Skin of body (tissue), 1 donor: Measurements from ENCODE around the gene CKAP2L. TPM values are rescaled to one million over a fixed set of nuclear protein-coding genes. Genes with fewer than 3 reads are reported as not detected.

Experiments used
- total RNA-seq: library from RNA; depleted of rRNA; stranded (reverse); fragments of >200 nt; gene quantifications from one replicate; pipeline ENCODE4 v1.2.3, GENCODE V29; 2014

The CKAP2L gene
- total RNA-seq, 1 donor from 2014 or later: 6.0 TPM

Other genes starting within 250 kb of the CKAP2L start
- 19.0 TPM for gene POLR1B, start 222.1 kb downstream of the CKAP2L start, total RNA-seq
- gene CHCHD5, start 180.0 kb downstream of the CKAP2L start, total RNA-seq: 6.3 TPM
- gene SLC20A1, start 118.7 kb downstream of the CKAP2L start, total RNA-seq: 34.9 TPM
- gene NT5DC4, start 43.6 kb downstream of the CKAP2L start, total RNA-seq: not detected
- gene IL1A, start 19.9 kb upstream of the CKAP2L start, total RNA-seq: 0.20 TPM
- gene IL1B, start 72.2 kb upstream of the CKAP2L start, total RNA-seq: 2.4 TPM
- gene IL37, start 146.6 kb upstream of the CKAP2L start, total RNA-seq: 2.0 TPM
- 4.4 TPM for gene IL36G, start 213.4 kb upstream of the CKAP2L start, total RNA-seq
- not detected for gene IL36A, start 240.8 kb upstream of the CKAP2L start, total RNA-seq